H1 (cell line): ENCODE results near the gene EFHD1.

Source experiments
- EP300 ChIP-seq, 2 experiments: IDR thresholded peaks; 1 replicate in 1 of 2; 2 replicates in 1 of 2; pipeline ENCODE4 v1.6.1; 2011 to 2012; ENCODE audit warnings: low read depth in 2 of 2, low read length in 2 of 2, mild to moderate bottlenecking in 2 of 2, borderline replicate concordance in 1 of 2, inconsistent platforms in 1 of 2, moderate library complexity in 1 of 2
- EZH2 ChIP-seq: fragments of 200-600 bp; sonication (generic); IDR thresholded peaks from 2 replicates; pipeline ENCODE4 v1.7.1; 2012; ENCODE audit warnings: low read depth, mild to moderate bottlenecking, moderate library complexity, low read length, inconsistent platforms; ENCODE audit not compliant: severe bottlenecking
- HDAC2 ChIP-seq, 2 experiments: fragments of 300-600 bp in 1 of 2; sonication (generic) in 1 of 2; IDR thresholded peaks; 2 replicates each; pipeline ENCODE4 v1.6.1; 2011 to 2012; ENCODE audit warnings: low read depth in 2 of 2, low read length in 2 of 2, mild to moderate bottlenecking in 2 of 2, moderate library complexity in 2 of 2, borderline replicate concordance in 1 of 2, inconsistent platforms in 1 of 2
- POLR2AphosphoS5 ChIP-seq: IDR thresholded peaks from 2 replicates; pipeline ENCODE4 v1.6.1; 2011; ENCODE audit warnings: low read depth, low read length
- TAF1 ChIP-seq: IDR thresholded peaks from 2 replicates; pipeline ENCODE4 v1.6.1; 2011; ENCODE audit warnings: mild to moderate bottlenecking, low read depth, low read length
- TF ChIP-seq, protein P1 (sequence below), 3 experiments: IDR thresholded peaks; 1 replicate in 2 of 3; 2 replicates in 1 of 3; pipeline versions ENCODE4 v1.5.1 to v1.6.1; 2011; ENCODE audit warnings: low read length in 3 of 3, mild to moderate bottlenecking in 3 of 3, inconsistent platforms in 2 of 3, low read depth in 1 of 3, moderate library complexity in 1 of 3; ENCODE audit not compliant: insufficient read depth in 1 of 3; ENCODE audit errors: control extremely low read depth in 1 of 3
- TF ChIP-seq, protein P2 (sequence below): IDR thresholded peaks from 2 replicates; pipeline ENCODE4 v1.6.1; 2012; ENCODE audit warnings: inconsistent platforms

DNA sequence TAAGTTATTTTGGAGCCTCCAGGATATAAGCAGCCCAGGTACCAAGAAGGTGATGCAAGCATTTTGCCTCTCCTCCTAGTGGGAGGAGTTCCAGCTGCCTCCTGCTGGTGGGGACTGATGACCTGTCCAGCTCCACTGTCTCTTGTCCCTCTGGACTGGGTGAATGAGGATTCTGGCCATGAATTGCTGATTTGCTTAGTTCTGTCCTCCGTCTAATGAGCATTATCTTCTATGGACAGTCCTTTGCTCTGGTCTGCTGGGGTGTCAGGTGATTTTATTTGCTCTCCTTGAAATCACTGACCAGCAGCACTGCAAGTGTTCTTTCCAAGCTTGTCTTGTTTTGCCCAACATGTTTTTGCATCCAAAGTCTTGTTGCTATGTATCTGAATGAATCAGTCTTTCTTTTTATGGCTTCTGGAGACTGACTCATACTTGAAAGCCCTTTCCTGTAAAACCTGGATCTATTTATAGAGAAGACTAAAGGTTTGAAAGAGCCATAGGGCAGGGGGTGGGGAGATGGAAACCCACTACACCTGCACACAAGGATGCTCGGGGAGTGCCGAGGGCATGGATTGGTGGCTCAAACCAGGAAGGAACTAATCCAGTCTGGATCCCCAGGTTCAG is 40.5 kb upstream of the EFHD1 start:
- no peak for TF ChIP-seq POLR2AphosphoS5
- TF ChIP-seq TAF1: no peak
- TF ChIP-seq, protein P1, sequence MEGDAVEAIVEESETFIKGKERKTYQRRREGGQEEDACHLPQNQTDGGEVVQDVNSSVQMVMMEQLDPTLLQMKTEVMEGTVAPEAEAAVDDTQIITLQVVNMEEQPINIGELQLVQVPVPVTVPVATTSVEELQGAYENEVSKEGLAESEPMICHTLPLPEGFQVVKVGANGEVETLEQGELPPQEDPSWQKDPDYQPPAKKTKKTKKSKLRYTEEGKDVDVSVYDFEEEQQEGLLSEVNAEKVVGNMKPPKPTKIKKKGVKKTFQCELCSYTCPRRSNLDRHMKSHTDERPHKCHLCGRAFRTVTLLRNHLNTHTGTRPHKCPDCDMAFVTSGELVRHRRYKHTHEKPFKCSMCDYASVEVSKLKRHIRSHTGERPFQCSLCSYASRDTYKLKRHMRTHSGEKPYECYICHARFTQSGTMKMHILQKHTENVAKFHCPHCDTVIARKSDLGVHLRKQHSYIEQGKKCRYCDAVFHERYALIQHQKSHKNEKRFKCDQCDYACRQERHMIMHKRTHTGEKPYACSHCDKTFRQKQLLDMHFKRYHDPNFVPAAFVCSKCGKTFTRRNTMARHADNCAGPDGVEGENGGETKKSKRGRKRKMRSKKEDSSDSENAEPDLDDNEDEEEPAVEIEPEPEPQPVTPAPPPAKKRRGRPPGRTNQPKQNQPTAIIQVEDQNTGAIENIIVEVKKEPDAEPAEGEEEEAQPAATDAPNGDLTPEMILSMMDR (IDR thresholded peaks at IDR 0.05; ENCODE audit: control extremely low read depth in 1 of 3, insufficient read depth in 1 of 3, low read depth in 1 of 3, low read length in 3 of 3): peak in 1 of 3 experiments; percentile 12; a peak in 1 of 4 replicates
- TF ChIP-seq, protein P2, sequence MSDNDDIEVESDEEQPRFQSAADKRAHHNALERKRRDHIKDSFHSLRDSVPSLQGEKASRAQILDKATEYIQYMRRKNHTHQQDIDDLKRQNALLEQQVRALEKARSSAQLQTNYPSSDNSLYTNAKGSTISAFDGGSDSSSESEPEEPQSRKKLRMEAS: no peak
- TF ChIP-seq EZH2: no peak
- no peak for TF ChIP-seq HDAC2 (IDR thresholded peaks at IDR 0.05; ENCODE audit: borderline replicate concordance in 1 of 2, low read depth in 2 of 2, low read length in 2 of 2)
- no peak for TF ChIP-seq EP300 (IDR thresholded peaks at IDR 0.05; ENCODE audit: borderline replicate concordance in 1 of 2, low read depth in 2 of 2, low read length in 2 of 2)
